ENCODE data around the gene LYST.
A peak's percentile ranks its signal among the peaks of the same experiment; 100 is the strongest.
"Not testable (repeated sequence)": the region's sequence is repeated elsewhere in the genome, so short reads cannot be mapped to it uniquely, and the experiment has no call there.

Gene LYST

DNA sequence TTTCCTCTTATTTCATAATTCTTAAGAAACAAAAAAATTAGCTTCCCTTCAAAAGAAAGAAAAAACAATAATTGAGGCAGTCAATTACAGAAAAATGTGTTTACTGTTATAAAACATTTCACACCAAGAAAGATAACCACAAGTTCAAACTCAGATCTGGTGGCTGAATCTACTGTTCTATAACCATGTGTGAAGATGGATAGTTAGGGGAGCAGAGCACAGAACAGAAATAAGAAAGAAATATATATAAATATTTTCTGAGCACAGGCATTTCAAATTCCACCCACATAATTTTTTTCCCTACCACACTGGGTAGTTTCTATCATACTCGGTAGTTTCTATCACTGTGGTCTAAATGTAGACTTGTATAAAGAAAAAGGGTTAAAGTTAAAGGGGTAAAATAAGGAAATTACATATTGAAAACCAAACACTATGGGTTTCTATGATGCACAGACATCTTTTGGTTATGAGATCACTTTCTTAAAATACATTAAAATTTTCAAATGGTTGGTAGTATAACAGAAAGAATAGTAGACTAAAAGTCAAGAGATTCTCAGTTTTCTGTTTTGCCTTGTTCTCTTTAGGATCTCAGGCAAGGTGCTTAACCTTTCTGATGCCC lies 10.8 kb downstream of the LYST start:
- DNase-seq: no peak

DNA sequence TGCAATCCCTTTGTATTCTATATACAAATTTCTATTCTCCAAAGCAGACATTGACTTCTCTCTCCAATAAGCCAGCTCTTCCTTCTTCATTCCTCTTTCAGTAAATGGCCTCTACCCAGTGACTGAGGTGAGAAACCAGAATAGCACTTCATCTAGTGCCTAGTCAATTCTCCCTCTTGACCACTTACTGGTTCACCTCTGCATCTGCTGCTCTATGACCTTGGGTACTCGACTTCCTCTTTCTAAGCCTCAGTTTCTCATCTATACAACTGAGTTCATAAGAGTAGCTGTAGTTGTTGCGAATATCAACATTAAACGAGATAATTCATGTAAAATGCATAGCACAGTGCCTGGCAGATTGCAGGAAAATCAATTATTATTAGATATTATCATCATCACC lies 12.4 kb downstream of the LYST start:
- no peak for DNase-seq

DNA sequence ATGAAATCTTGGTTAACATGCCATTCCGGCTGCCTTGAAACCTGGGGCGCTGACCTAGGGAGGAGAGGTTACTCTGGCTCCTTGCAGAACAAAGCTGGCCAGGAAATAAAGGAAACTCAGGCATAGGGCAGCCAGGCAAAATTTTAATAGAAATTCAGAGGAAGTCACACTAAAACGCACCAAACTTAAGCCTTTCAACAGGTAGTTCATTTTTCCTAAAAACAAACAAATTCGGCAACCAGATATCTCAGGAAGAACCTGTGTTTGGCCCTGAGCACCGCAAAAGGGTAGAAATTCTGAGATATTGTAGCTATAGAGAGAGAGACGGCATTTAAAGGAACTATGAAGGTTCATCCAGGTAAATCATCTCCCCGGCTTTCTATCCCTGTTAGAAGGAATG lies 13.1 kb downstream of the LYST start:
- no peak for DNase-seq

GRCh38 chr1:235852887-235853286 lies 13.8 kb downstream of the LYST start:
- DNase-seq: no peak

GRCh38 chr1:235851939-235852338 lies 14.8 kb downstream of the LYST start:
- peak; percentile 62 for DNase-seq

- DNase-seq: not testable (repeated sequence)
Observed at GRCh38 chr1:235848251-235848650, 18.5 kb downstream of the LYST start.

DNA sequence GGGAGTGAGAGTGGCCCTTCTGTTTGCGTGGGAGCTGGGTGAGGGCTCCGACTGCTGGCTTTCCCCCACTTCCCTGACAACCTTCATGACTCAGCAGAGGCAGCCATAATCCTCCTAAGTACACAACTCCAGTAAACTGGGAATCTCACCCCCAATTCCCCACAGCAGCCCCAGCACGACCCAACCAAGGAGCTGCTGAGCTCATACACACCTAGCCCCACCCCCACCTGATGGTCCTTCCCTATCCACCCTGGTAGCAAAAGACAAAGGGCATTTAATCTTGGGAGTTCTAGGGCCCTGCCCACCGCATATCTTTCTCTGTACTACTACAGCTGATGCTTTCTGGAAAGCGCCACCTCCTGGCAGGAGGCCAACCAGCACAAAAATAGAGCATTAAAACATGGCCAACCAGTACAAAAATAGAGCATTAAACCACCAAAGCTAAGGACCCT lies 21.0 kb downstream of the LYST start:
- DNase-seq: not testable (repeated sequence)

GRCh38 chr1:235844776-235845175 lies 21.9 kb downstream of the LYST start:
- no peak for DNase-seq

DNA sequence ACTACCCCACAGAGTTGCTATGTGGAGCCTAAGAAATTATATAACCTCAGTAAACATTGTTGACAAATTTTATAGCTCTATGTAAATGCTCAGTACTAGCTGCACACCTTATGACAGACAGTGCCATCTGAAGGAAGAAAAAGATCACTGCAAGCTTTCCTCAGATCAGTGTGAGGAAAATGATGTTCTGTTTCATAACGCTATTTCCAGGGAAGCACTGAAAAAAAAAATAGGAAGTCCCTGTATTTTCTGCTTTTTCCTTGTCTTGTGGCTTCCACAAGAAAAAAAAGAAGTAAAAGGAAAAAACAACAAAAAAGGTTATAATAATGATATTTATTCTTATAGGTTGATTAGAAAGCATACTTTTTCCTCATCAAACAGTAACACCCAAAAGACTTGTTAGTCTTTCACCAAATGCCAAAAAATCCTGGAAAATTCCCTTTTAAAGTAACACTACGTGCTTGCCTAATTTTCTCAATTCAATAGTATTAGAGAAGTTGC lies 23.2 kb downstream of the LYST start:
- peak; percentile 71 for DNase-seq

GRCh38 chr1:235841938-235842545 lies 24.7 kb downstream of the LYST start:
- DNase-seq: peak; percentile 85

DNA sequence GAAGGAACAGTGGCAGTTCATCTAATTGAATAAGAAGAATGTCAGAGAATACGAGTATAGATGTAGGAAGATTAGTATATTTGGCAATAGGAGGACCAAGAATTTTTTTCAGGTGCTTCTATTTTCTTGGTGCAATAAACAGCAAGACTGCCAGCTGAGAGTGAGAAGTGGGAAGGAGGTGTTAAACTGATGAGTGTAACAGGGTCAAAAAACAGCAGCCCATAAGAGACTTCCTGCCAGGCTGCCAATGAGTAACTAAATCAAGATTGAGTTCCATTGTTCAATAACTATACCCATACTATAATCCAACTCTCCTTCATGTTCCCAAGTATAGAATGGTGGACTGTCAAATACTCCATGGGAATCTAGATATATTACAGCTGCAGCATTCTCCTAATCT lies 28.7 kb downstream of the LYST start:
- DNase-seq: no peak

DNA sequence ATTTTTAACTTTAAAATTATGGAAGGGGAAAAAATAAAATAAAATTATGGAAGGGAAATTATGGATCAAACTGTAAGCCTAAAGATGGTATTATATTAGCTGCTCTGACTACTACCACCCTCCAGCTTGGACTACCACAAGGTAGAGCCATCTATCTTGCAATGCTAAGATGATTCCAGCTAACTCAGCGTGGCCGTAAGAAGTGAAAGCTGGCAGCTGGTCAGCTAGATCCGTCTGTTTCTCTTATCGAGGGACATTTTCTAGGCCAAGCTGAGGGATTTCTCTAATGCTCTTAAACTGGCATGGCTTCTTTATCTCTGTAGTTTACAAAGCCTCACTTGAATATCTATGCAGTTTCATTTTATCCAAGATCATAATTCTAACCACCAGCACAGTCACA lies 31.5 kb downstream of the LYST start:
- DNase-seq: peak; percentile 56

DNA sequence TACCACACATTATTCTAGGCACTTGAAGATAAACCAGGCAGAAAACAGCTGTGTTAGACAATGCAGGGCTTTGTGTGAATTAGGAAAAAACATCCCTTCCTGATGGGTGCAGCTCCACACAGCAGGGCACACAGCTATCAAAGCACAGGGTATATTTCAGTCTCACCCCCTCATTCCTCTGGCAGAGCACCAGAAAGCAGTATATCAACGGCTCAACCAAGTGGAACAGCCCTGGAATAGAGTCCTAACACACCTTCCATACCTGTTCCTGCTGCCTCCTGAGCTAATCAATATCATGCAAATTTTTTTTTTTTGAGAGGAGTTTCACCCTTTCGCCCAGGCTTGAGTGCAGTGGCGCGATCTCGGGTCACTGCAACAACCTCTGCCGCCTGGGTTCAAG lies 32.1 kb downstream of the LYST start:
- no peak for DNase-seq

DNA sequence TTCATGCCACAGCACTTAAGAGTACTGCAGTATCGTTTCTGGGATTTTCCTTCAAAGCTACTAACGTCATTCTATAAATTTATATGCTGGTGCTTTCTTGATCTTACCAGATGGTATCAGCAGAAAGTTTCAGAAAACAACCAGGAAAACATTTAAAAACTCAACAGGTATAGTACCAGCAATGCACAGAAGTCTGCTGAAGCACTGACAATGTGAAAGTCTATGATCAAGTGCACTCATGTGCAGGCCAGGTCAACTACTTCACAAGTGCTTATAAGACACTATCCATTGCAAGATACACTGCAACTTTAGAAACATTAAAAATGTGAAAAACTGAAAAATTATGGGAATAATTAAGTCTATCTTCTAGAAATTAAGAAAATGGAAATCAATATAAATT lies 34.7 kb downstream of the LYST start:
- no peak for DNase-seq

DNA sequence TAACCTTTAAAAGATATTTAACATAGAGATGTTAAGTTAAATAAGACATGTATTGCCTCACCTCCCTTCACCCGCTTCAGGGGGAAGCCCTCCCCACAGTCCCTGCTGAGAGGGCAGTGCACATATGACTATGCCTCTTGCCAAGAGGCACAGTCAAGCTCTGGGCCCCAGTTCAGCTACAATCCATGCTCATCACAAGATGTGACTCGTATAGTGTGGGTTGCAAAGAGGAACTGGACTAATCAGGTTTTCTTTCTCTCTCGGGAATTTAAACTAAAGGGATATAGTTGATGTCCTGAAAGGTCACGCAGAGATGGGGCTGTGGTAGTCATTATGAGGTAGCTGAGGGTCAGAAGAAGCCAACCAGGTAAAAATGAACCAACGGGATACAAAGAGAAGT lies 35.6 kb downstream of the LYST start:
- peak; percentile 97 for DNase-seq

DNA sequence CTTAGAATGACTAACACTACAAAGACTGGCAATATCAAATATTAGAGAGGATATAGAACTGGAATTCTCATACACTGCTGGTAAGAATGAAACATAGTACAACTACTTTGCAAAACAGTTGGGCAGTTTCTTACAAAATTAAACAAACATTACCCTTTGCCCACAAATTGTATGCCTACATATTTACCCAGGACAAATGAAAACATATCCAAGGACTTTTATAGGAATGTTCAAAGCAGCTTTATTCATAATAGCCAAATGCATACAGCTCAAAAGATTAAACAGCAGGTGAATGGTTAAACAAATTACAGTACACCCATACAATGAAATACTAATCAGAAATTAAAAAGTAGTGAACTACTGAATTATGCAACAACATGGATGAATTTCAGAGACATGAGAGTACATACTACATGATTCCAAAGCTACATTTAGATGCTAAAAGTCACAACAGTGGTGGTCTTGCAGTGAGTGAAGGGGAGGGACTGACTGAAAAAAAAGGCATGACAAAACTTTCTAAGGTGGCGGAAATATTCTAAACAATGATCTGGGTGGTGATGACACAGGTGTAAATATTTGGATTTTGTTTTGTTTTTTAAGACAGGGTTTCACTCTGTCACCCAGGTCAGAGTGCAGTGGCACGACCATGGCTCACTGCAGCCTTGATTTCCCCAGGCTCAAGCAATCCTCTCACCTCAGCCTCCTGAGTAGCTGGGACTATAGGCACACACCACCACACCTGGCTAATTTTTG lies 40.4 kb downstream of the LYST start:
- DNase-seq: no peak

DNA sequence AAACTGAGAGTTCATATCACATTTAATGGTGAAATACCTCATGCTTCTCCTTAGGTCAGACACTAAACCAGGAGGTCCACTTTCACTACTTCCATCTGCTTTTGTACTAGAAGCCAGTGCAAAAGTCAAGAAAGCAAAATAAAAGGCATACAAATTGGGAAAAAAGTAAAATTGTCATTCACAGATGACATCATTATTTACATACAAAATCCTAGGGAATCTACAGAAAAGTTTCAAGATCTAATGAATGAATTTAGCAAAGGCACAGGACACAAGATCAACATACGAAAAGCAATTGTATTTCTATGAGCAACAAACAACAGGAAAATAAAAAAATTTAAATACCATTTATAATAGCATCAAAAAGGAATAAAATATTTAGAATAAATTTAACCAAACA lies 41.5 kb downstream of the LYST start:
- DNase-seq: no peak

DNA sequence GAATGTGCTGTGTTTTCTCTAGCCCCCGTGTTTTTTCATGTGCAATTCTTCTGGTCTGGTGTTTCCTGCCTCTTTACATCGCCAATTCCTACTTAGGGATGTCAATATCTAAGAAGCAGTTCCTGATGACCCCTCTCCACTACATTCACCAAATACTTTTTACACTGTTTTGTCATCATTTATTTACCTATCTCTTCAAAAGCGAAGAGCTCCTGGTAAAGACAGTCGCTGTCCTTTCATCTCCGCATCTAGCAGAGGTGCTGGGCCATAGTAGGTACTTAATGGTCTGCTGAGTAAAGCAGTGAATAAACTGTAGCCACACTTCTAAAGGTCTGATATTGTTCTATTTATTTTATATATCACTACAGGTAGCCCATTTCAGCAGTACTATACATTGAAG lies 43.0 kb downstream of the LYST start:
- no peak for DNase-seq

GRCh38 chr1:235822685-235823084 lies 44.0 kb downstream of the LYST start:
- no peak for DNase-seq

- DNase-seq: no peak
Observed at GRCh38 chr1:235821361-235821981, 45.2 kb downstream of the LYST start.

- DNase-seq: no peak
Observed at GRCh38 chr1:235820061-235820460, 46.6 kb downstream of the LYST start.

DNA sequence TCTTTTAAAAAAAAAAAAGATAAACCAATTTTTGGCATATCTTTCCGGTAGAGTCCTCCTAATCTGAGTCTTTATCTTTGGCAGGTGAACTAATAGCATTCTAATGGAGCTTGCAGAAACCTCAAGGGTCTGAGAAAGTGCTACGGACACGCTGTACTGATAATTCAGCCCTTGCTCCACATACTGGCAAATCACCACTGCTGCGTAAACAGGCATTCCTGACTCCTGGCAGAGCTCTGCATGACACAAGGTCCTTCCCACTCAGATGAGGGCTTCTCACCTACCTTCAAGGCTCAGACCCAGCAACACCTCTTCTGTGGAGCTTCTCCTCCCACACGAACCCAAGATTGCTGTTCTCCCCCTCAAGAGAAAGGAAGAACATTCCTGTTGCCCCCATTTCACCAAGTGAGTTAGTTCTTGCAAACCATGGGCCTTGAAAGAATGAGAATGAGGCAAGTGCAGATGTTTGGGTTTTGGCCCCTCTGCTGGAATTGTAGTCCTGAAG lies 48.0 kb downstream of the LYST start:
- no peak for DNase-seq

GRCh38 chr1:235817101-235817728 lies 49.5 kb downstream of the LYST start:
- peak; percentile 73 for DNase-seq
